GM10266 (cell line): ENCODE data around the gene OPN3.
A peak's percentile ranks its signal among the peaks of the same experiment; 100 is the strongest.

ENCODE experiments used
- DNase-seq: peaks from one replicate; pipeline ENCODE4 v3.0.0; 2012; ENCODE audit errors: extremely low spot score
- CTCF ChIP-seq: IDR thresholded peaks from 2 replicates; pipeline ENCODE4 v1.5.1; 2012; ENCODE audit warnings: mild to moderate bottlenecking, low read depth; ENCODE audit not compliant: control insufficient read depth, insufficient read depth; ENCODE audit errors: missing control alignments

OPN3 gene

GRCh38 chr1:241551759-241552638 lies 88.2 kb downstream of the OPN3 start:
- DNase-seq, result peak; percentile 35
- no peak for TF ChIP-seq CTCF

GRCh38 chr1:241550318-241550717 lies 89.9 kb downstream of the OPN3 start:
- no peak for DNase-seq
- TF ChIP-seq CTCF, result no peak

GRCh38 chr1:241548008-241548407 lies 92.2 kb downstream of the OPN3 start:
- no peak for DNase-seq
- TF ChIP-seq CTCF, result no peak
